ENCODE results near the gene NOP56.
A peak's percentile ranks its signal among the peaks of the same experiment; 100 is the strongest.

Gene NOP56

DNA sequence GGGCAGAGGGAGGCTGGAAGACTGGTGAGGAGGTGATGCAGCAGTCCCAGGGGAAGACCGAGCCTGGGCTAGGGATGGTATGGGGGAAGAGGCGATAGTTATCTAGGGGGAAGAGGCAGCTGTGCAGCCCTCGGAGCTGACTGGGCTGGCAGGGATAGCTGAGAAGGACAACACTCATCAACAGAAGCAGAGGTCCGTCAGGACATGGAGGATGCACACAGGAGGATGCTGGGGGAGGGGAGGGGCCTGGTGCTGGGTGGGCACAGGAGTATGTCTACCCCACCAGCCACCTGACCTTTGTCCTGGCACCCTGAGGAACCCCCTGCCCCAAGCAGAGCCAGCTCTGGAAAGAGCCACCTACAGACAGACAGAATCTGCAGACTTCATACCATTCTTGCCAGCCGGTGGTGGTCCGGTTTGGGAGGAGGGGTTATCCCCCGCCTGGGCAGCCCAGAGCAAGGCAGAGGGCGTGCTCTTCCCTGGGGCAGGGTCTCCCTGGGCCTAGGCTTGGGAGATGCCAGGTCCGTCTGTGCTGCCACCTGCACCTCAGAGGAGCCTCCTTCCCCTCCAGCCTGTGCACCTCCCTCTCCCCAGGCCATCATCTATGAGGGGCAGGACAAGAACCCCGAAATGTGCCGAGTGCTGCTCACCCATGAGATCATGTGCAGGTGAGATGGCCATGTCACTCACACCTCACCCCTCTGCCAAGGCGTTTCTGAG is 55.1 kb downstream of the NOP56 start:
- TF ChIP-seq, protein P1, sequence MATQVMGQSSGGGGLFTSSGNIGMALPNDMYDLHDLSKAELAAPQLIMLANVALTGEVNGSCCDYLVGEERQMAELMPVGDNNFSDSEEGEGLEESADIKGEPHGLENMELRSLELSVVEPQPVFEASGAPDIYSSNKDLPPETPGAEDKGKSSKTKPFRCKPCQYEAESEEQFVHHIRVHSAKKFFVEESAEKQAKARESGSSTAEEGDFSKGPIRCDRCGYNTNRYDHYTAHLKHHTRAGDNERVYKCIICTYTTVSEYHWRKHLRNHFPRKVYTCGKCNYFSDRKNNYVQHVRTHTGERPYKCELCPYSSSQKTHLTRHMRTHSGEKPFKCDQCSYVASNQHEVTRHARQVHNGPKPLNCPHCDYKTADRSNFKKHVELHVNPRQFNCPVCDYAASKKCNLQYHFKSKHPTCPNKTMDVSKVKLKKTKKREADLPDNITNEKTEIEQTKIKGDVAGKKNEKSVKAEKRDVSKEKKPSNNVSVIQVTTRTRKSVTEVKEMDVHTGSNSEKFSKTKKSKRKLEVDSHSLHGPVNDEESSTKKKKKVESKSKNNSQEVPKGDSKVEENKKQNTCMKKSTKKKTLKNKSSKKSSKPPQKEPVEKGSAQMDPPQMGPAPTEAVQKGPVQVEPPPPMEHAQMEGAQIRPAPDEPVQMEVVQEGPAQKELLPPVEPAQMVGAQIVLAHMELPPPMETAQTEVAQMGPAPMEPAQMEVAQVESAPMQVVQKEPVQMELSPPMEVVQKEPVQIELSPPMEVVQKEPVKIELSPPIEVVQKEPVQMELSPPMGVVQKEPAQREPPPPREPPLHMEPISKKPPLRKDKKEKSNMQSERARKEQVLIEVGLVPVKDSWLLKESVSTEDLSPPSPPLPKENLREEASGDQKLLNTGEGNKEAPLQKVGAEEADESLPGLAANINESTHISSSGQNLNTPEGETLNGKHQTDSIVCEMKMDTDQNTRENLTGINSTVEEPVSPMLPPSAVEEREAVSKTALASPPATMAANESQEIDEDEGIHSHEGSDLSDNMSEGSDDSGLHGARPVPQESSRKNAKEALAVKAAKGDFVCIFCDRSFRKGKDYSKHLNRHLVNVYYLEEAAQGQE (IDR thresholded peaks at IDR 0.05; ENCODE audit: insufficient replicate concordance, low read depth): no peak
- TF ChIP-seq POLR2AphosphoS5 (IDR thresholded peaks at IDR 0.05; ENCODE audit: low read depth) (no peak), SPI1 (IDR thresholded peaks at IDR 0.05; ENCODE audit: borderline replicate concordance, low read depth) (no peak), GABPA (IDR thresholded peaks at IDR 0.05; ENCODE audit: low read depth) (no peak)
- TF ChIP-seq, protein P2, sequence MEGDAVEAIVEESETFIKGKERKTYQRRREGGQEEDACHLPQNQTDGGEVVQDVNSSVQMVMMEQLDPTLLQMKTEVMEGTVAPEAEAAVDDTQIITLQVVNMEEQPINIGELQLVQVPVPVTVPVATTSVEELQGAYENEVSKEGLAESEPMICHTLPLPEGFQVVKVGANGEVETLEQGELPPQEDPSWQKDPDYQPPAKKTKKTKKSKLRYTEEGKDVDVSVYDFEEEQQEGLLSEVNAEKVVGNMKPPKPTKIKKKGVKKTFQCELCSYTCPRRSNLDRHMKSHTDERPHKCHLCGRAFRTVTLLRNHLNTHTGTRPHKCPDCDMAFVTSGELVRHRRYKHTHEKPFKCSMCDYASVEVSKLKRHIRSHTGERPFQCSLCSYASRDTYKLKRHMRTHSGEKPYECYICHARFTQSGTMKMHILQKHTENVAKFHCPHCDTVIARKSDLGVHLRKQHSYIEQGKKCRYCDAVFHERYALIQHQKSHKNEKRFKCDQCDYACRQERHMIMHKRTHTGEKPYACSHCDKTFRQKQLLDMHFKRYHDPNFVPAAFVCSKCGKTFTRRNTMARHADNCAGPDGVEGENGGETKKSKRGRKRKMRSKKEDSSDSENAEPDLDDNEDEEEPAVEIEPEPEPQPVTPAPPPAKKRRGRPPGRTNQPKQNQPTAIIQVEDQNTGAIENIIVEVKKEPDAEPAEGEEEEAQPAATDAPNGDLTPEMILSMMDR (IDR thresholded peaks at IDR 0.05; ENCODE audit: insufficient read depth, low read length): no peak
- H3K27me3 ChIP-seq (ENCODE audit: insufficient read depth, poor library complexity, severe bottlenecking): peaks cover 12% of the 10 kb centered on the region
- DNase-seq (ENCODE audit: low read depth in 1 of 2, low spot score in 1 of 2): no peak
- no peak overlapping the region for H3K27ac ChIP-seq (replicated peaks)
- no peak overlapping the region for H3K4me3 ChIP-seq (replicated peaks; ENCODE audit: insufficient read depth, low read length)

Small RNAs within 50 kb of the gene (microRNA-seq; reads per million reads assigned to microRNA genes)
- gene MIR1292: 4.5 reads per million, percentile 13 among the genes with 10 or more reads in this experiment
